Smooth muscle cell (in vitro differentiated cells): Measurements from ENCODE around the gene RPUSD4. TPM values are rescaled to one million over a fixed set of nuclear protein-coding genes. Genes with fewer than 3 reads are reported as not detected.

ENCODE experiments used
- DNase-seq: peaks from one replicate; lab custom pipeline; 2025; ENCODE audit not compliant: unreplicated experiment; lab: John Stamatoyannopoulos, UW
- H2AFZ ChIP-seq: fragments of 200-600 bp; sonication (generic); 2 replicates; pipeline ENCODE4 v1.6.0; 2016; ENCODE audit warnings: antibody characterized with exemption, low read depth, mild to moderate bottlenecking
- H3F3A ChIP-seq: fragments of 200-600 bp; sonication (generic); 2 replicates; pipeline ENCODE4 v1.6.0; 2017; ENCODE audit warnings: antibody characterized with exemption, low read depth
- H3K27ac ChIP-seq: fragments of 200-600 bp; sonication (generic); 2 replicates; pipeline ENCODE4 v1.5.1; 2016; ENCODE audit warnings: low read depth, mild to moderate bottlenecking
- H3K27me3 ChIP-seq: fragments of 200-600 bp; sonication (generic); 2 replicates; pipeline ENCODE4 v1.6.1; 2016; ENCODE audit warnings: low read depth, mild to moderate bottlenecking
- H3K36me3 ChIP-seq: fragments of 200-600 bp; sonication (generic); 2 replicates; pipeline ENCODE4 v1.5.1; 2016; ENCODE audit warnings: low read depth
- H3K4me1 ChIP-seq: fragments of 200-600 bp; sonication (generic); 2 replicates; pipeline ENCODE4 v1.5.1; 2016; ENCODE audit warnings: low read depth
- H3K4me2 ChIP-seq: fragments of 200-600 bp; sonication (generic); 2 replicates; pipeline ENCODE4 v1.6.0; 2016; ENCODE audit warnings: mild to moderate bottlenecking
- H3K4me3 ChIP-seq: fragments of 200-600 bp; sonication (generic); 2 replicates; pipeline ENCODE4 v1.5.1; 2016; ENCODE audit warnings: mild to moderate bottlenecking
- H3K79me2 ChIP-seq: fragments of 200-600 bp; sonication (generic); 2 replicates; pipeline ENCODE4 v1.6.0; 2016; ENCODE audit warnings: low read depth, mild to moderate bottlenecking
- H3K9ac ChIP-seq: fragments of 200-600 bp; sonication (generic); 2 replicates; pipeline ENCODE4 v1.6.0; 2016; ENCODE audit warnings: low read depth
- H3K9me3 ChIP-seq: fragments of 200-600 bp; sonication (generic); replicated peaks from 2 replicates; pipeline ENCODE4 v1.5.1; 2016; ENCODE audit warnings: low read depth
- H4K20me1 ChIP-seq: fragments of 200-600 bp; sonication (generic); 2 replicates; pipeline ENCODE4 v1.6.0; 2016; ENCODE audit warnings: low read depth
- CTCF ChIP-seq: fragments of 200-600 bp; sonication (generic); IDR thresholded peaks from 2 replicates; pipeline ENCODE4 v1.5.1; 2017; ENCODE audit warnings: borderline replicate concordance, mild to moderate bottlenecking, antibody characterized with exemption; ENCODE audit not compliant: insufficient read depth, poor library complexity, severe bottlenecking
- WGBS: methylation state at CpG from one replicate; pipeline ENCODE4 v1.1.7; 2016; ENCODE audit warnings: low lambda C conversion rate; 5-methylcytosine and 5-hydroxymethylcytosine counted together
- polyA plus RNA-seq: library from polyadenylated mRNA; unstranded; fragments of >200 nt; fragmentation: Nextera tagmentation; extraction: Ambion mirVana; gene quantifications from 2 replicates; pipeline ENCODE4 v1.2.1, GENCODE V29; 2016
- total RNA-seq: library from RNA; depleted of rRNA; stranded (reverse); fragments of >200 nt; gene quantifications from 2 replicates; pipeline ENCODE4 v1.2.3, GENCODE V29; 2014

RPUSD4 gene
- total and polyA plus RNA-seq, 2 experiments from 2014 or later, result 8.6 to 34.1 TPM

GRCh38 chr11:126167488-126167887 is 44.0 kb downstream of the RPUSD4 start:
- no peak for DNase-seq
- peaks cover 27% of the 10 kb centered on the region for H3K4me1 ChIP-seq
- H3F3A ChIP-seq, result no peaks in the 10 kb centered on the region
- no peaks in the 10 kb centered on the region for H3K9me3 ChIP-seq
- H3K36me3 ChIP-seq, result no peaks in the 10 kb centered on the region
- H3K4me2 ChIP-seq, result no peak overlapping the region
- H2AFZ ChIP-seq, result no peak overlapping the region
- H3K27me3 ChIP-seq, result no peaks in the 10 kb centered on the region
- H3K9ac ChIP-seq, result no peak overlapping the region
- H3K27ac ChIP-seq, result no peak overlapping the region
- no peak overlapping the region for H3K4me3 ChIP-seq
- H3K79me2 ChIP-seq, result no peaks in the 10 kb centered on the region
- no peak for TF ChIP-seq CTCF
- no peaks in the 10 kb centered on the region for H4K20me1 ChIP-seq
- 70% methylated on average over 2 of the region's 2 CpGs for WGBS

DNA sequence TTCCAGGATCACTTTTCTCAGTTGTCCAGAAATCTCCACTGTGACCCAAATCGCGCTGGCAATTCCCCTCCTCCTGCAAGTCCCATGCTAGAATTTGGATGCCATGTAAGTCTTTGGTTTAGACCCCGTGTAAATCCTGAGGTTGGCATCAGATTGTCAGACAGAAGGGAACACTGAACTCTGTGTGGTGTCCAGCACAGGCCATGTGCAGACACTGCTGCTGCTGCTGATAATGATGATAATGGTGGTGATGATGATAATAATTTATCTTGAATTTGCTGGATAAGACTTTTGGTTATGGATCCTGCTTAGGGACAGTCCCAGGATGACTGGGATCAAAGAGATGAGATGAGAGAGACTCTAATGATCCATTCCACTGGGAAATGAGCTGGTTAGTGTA is 45.0 kb downstream of the RPUSD4 start:
- 96% methylated on average over 3 of the region's 3 CpGs for WGBS
- H4K20me1 ChIP-seq, result no peaks in the 10 kb centered on the region
- H3K27ac ChIP-seq, result no peak overlapping the region
- H3K36me3 ChIP-seq, result no peaks in the 10 kb centered on the region
- no peak for TF ChIP-seq CTCF
- no peak for DNase-seq
- H3K9ac ChIP-seq, result no peak overlapping the region
- peaks cover 31% of the 10 kb centered on the region for H3K4me1 ChIP-seq
- no peaks in the 10 kb centered on the region for H3F3A ChIP-seq
- no peaks in the 10 kb centered on the region for H3K9me3 ChIP-seq
- H3K4me2 ChIP-seq, result no peak overlapping the region
- H3K4me3 ChIP-seq, result no peak overlapping the region
- H2AFZ ChIP-seq, result no peak overlapping the region
- H3K79me2 ChIP-seq, result no peaks in the 10 kb centered on the region
- H3K27me3 ChIP-seq, result no peaks in the 10 kb centered on the region

- H3K9me3 ChIP-seq, result no peaks in the 10 kb centered on the region
- no peaks in the 10 kb centered on the region for H3F3A ChIP-seq
- no peak overlapping the region for H2AFZ ChIP-seq
- no peak for DNase-seq
- no peaks in the 10 kb centered on the region for H4K20me1 ChIP-seq
- H3K36me3 ChIP-seq, result no peaks in the 10 kb centered on the region
- H3K27me3 ChIP-seq, result no peaks in the 10 kb centered on the region
- H3K4me2 ChIP-seq, result no peak overlapping the region
- no peak overlapping the region for H3K9ac ChIP-seq
- H3K79me2 ChIP-seq, result no peaks in the 10 kb centered on the region
- no peak overlapping the region for H3K27ac ChIP-seq
- 79% methylated on average over 10 of the region's 10 CpGs for WGBS
- TF ChIP-seq CTCF, result no peak
- no peak overlapping the region for H3K4me3 ChIP-seq
- peaks cover 36% of the 10 kb centered on the region for H3K4me1 ChIP-seq
These were observed 45.7 kb downstream of the RPUSD4 start for GRCh38 chr11:126165757-126166156.

DNA sequence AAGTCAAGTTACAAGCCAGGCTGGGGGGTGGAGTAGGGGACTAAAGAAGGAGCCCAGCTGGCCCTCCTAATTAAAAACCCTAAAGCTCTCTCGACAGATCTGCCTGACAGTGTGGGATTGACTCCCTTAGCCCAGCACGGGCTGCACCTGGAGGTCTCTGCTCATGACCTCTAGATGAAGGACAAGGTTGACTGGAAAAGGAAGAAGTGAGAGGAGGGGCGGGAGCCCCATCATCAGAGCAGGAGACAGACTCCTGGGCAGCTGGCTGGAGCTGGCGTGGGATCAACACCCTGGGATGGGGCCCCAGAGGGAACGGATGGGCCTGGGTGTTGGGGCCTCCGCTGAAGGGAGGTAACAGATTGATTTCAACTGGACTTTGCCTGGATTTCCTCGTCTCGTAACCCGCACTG is 46.1 kb downstream of the RPUSD4 start:
- H3K27ac ChIP-seq, result no peak overlapping the region
- no peaks in the 10 kb centered on the region for H3K36me3 ChIP-seq

More for the DNA sequence above, 46.1 kb downstream of the RPUSD4 start:
- Histone ChIP-seq H3K4me3 (no peak overlapping the region), H3K4me1 (peaks cover 41% of the 10 kb centered on the region), H3K9ac (no peak overlapping the region), H4K20me1 (no peaks in the 10 kb centered on the region), H3F3A (no peaks in the 10 kb centered on the region), H3K9me3 (no peaks in the 10 kb centered on the region), H2AFZ (no peak overlapping the region), H3K4me2 (no peak overlapping the region), H3K79me2 (no peaks in the 10 kb centered on the region), H3K27me3 (no peaks in the 10 kb centered on the region)
- WGBS, result 73% methylated on average over 9 of the region's 9 CpGs
- no peak for TF ChIP-seq CTCF
- DNase-seq, result no peak
